ENCODE data around the gene TULP4.

Gene TULP4

GRCh38 chr6:158311193-158311592, 1.1 kb upstream of the TULP4 start:
- DNase-seq (ENCODE audit: low read depth), result no peak
- no peak overlapping the region for H3K4me3 ChIP-seq (ENCODE audit: low read depth, low read length)
- no peak for TF ChIP-seq CTCF (IDR thresholded peaks at IDR 0.05; ENCODE audit: low read depth, low read length, missing control alignments)

GRCh38 chr6:158311626-158312025, 639 bp upstream of the TULP4 start:
- no peak for DNase-seq (ENCODE audit: low read depth)
- TF ChIP-seq CTCF (IDR thresholded peaks at IDR 0.05; ENCODE audit: low read depth, low read length, missing control alignments), result no peak

GRCh38 chr6:158312672-158313397, 570 bp downstream of the TULP4 start:
- DNase-seq (ENCODE audit: low read depth), result no peak
- no peak for TF ChIP-seq CTCF (IDR thresholded peaks at IDR 0.05; ENCODE audit: low read depth, low read length, missing control alignments)
- H3K4me3 ChIP-seq (ENCODE audit: low read depth, low read length), result no peak overlapping the region

More at GRCh38 chr6:158311626-158312025, 639 bp upstream of the TULP4 start:
- H3K4me3 ChIP-seq (ENCODE audit: low read depth, low read length), result no peak overlapping the region

GRCh38 chr6:158313989-158314388, 1.7 kb downstream of the TULP4 start:
- no peak overlapping the region for H3K4me3 ChIP-seq (ENCODE audit: low read depth, low read length)
- no peak for DNase-seq (ENCODE audit: low read depth)

GRCh38 chr6:158314737-158315136, 2.5 kb downstream of the TULP4 start:
- DNase-seq (ENCODE audit: low read depth), result no peak
- TF ChIP-seq CTCF (IDR thresholded peaks at IDR 0.05; ENCODE audit: low read depth, low read length, missing control alignments), result no peak
- H3K4me3 ChIP-seq (ENCODE audit: low read depth, low read length), result no peak overlapping the region

More at GRCh38 chr6:158313989-158314388, 1.7 kb downstream of the TULP4 start:
- no peak for TF ChIP-seq CTCF (IDR thresholded peaks at IDR 0.05; ENCODE audit: low read depth, low read length, missing control alignments)

GRCh38 chr6:158316022-158316421, 3.8 kb downstream of the TULP4 start:
- no peak for TF ChIP-seq CTCF (IDR thresholded peaks at IDR 0.05; ENCODE audit: low read depth, low read length, missing control alignments)
- no peak for DNase-seq (ENCODE audit: low read depth)
- no peak overlapping the region for H3K4me3 ChIP-seq (ENCODE audit: low read depth, low read length)

GRCh38 chr6:158321960-158322359, 9.7 kb downstream of the TULP4 start:
- no peak for TF ChIP-seq CTCF (IDR thresholded peaks at IDR 0.05; ENCODE audit: low read depth, low read length, missing control alignments)
- DNase-seq (ENCODE audit: low read depth), result no peak
- H3K4me3 ChIP-seq (ENCODE audit: low read depth, low read length), result no peak overlapping the region
